Stimulated activated CD8-positive, alpha-beta memory T cell treated with anti-CD3 and anti-CD28 coated beads, Interleukin-7, amount 100 ng/mL, for 48 hours (primary cell): ENCODE data around the gene ANP32D.
"Not testable (repeated sequence)": the region's sequence is repeated elsewhere in the genome, so short reads cannot be mapped to it uniquely, and the experiment has no call there.

ENCODE experiments used
- DNase-seq, 2 donors: peaks; one replicate each; pipeline ENCODE4 v3.0.0-alpha.2; 2020; ENCODE audit warnings: low read depth in 1 of 2; ENCODE audit errors: extremely low read depth in 1 of 2

The ANP32D gene

GRCh38 chr12:48500281-48500680, 27.9 kb downstream of the ANP32D start:
- not testable (repeated sequence) for DNase-seq

- not testable (repeated sequence) for DNase-seq
These were observed 34.5 kb downstream of the ANP32D start for GRCh38 chr12:48506836-48507235.

- no peak for DNase-seq
These were observed 36.6 kb downstream of the ANP32D start for GRCh38 chr12:48508987-48509386.

GRCh38 chr12:48510111-48510510, 37.8 kb downstream of the ANP32D start:
- DNase-seq: no peak

- DNase-seq: no peak
These were observed 40.5 kb downstream of the ANP32D start for GRCh38 chr12:48512855-48513254.

GRCh38 chr12:48514728-48515127, 42.4 kb downstream of the ANP32D start:
- DNase-seq: no peak

GRCh38 chr12:48520381-48520780, 48.0 kb downstream of the ANP32D start:
- DNase-seq: not testable (repeated sequence)
